ENCODE measurements around the gene ZC3H11A.

ZC3H11A gene

DNA sequence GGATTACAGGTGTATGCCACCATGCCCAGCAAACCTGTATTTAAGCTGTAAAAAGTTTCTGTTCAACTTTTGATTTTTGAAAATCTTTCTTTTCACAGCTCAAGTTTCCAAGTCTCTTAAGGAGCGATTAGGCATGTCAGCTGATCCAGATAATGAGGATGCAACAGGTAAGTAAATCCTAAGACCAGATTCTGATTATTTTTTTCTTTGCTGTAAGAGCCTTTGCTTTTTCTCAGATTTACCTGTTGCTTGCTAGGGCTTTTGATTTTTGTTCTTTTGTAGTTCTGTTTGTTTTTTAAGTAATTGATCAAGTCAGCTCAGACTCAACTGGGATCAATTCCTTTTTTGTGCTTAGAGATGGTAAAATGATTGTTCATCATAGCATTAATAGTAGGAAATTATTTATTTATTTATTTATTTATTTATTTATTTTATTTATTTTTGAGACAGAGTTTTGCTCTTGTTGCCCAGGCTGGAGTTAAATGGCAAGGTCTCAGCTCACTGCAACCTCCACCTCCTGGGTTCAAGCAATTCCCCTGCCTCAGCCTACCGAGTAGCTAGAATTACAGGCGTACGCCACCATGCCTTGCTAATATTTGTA, 44.9 kb downstream of the ZC3H11A start:
- no peak for DNase-seq (ENCODE audit: low read depth in 2 of 2)

DNA sequence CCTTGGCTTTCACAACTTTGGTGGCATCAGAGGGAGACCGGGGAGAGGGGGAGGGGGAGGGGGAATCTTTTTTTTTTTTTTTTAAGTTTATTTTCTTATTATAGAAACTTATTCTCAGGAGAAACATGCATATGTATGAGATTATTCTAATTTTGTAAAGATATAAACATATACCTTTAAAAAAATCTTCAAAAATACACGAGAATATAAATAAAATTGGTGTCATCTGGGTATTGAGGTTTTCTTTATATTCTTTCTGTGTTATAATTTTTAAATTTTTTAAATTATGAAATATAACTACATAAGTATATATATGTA, 47.1 kb downstream of the ZC3H11A start:
- DNase-seq (ENCODE audit: low read depth in 2 of 2): no peak

DNA sequence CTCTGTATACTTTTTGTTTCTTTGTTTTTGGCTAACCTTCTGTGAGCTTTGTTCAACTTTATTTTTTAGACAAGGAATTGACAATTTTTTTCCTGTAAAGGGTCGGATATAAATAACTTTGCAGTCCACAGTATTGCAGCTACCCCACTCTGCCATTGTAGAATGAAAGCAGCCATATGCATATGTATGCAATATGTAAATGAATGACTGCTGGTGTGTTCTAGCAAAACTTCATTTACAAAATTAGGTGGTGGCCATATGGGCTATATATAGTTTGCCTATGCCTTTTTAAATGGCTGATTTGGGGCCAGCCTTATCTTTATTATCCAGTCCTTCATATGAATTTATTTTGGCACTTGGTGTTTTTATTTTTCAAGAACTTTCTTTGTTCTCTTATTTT, 48.0 kb downstream of the ZC3H11A start:
- DNase-seq (ENCODE audit: low read depth in 2 of 2): no peak

Measured in stimulated activated CD4-positive, alpha-beta T cell treated with anti-CD3 and anti-CD28 coated beads, Interleukin-4, amount 100 ng/mL, for 48 hours (primary cell).